ENCODE measurements around the gene WAS.
"Not testable (repeated sequence)": the region's sequence is repeated elsewhere in the genome, so short reads cannot be mapped to it uniquely, and the experiment has no call there.

DNA sequence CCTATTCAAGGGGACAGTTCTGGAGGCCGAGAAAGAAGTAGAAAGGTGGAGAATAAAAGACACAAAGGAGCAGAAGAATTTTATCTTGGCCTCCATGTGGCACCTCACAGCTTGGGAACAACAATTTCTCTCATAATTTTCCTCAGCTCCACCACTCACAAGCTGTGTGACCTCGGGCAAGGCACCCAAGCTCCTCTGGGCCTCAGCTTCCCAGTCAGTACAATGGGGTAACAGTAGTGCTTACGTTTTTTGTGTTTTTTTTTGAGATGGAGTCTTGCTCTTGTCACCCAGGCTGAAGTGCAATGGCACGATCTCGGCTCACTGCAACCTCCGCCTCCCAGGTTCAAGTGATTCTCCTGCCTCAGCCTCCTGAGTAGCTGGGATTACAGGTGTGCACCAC, 2.7 kb upstream of the WAS start:
- TF ChIP-seq ESRRA (CRISPR knock-in tag; IDR thresholded peaks at IDR 0.05; ENCODE audit: borderline replicate concordance); MAX (CRISPR knock-in tag; IDR thresholded peaks at IDR 0.05); ZBTB43 (CRISPR knock-in tag; IDR thresholded peaks at IDR 0.05): not testable (repeated sequence)
- TF ChIP-seq, protein P1, sequence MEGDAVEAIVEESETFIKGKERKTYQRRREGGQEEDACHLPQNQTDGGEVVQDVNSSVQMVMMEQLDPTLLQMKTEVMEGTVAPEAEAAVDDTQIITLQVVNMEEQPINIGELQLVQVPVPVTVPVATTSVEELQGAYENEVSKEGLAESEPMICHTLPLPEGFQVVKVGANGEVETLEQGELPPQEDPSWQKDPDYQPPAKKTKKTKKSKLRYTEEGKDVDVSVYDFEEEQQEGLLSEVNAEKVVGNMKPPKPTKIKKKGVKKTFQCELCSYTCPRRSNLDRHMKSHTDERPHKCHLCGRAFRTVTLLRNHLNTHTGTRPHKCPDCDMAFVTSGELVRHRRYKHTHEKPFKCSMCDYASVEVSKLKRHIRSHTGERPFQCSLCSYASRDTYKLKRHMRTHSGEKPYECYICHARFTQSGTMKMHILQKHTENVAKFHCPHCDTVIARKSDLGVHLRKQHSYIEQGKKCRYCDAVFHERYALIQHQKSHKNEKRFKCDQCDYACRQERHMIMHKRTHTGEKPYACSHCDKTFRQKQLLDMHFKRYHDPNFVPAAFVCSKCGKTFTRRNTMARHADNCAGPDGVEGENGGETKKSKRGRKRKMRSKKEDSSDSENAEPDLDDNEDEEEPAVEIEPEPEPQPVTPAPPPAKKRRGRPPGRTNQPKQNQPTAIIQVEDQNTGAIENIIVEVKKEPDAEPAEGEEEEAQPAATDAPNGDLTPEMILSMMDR (IDR thresholded peaks at IDR 0.05), result not testable (repeated sequence)

All from WTC11 (cell line).